HG03097 (cell line): ENCODE measurements around the gene WDR77.

Source experiments
- ATAC-seq: cut with Tn5 transposase; IDR thresholded peaks from one replicate; pipeline ENCODE4 v1.9.1; 2021; ENCODE audit not compliant: unreplicated experiment, low FRiP score

WDR77 gene

DNA sequence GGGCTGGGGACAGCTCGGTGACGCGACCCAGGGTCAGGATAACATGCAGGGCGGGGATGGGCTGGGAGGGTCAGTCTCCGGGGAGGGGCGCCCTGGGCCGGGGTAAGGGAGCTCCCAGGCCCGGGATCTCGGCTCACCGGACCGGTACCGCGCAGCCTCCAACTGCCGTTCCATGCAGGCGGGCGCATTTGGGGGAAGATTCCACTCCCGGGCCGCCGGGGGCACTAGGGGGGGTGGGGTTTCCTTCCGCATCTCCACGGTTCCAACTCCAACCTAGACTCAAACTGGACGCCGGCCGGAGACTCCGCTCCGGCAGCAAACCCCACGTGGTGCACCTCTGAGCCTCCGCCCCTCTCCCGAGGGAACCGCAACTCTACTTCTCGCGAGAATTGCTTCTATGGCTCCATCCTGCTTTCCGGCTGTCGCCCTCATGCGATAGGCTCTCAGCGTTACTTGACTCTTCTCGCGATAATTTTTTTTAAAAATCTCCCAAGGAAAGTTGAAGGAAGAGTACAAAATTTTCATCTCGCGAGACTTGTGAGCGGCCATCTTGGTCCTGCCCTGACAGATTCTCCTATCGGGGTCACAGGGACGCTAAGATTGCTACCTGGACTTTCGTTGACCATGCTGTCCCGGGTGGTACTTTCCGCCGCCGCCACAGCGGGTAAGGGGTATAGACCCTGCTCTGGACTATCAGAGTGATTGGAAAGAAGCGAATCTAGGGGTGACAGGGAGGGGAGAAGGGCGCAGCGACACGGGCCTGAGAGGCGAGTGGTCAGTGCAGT lies at the start of gene WDR77, which contains the start of gene ATP5PB:
TSS of gene WDR77 (minus strand) at position 339 of the 785 bp plus-strand sequence. CDS start at position 252, 87 bp downstream.
TSS of gene ATP5PB (plus strand) at position 547 of the 785 bp plus-strand sequence. CDS start at position 625, 78 bp downstream.
- ATAC-seq: peak; percentile 94

GRCh38 chr1:111497592-111497991 lies 48.5 kb upstream of the WDR77 start:
- ATAC-seq: no peak

GRCh38 chr1:111496398-111496797 lies 47.3 kb upstream of the WDR77 start:
- no peak for ATAC-seq

GRCh38 chr1:111491070-111491469 lies 42.0 kb upstream of the WDR77 start:
- no peak for ATAC-seq

- no peak for ATAC-seq
Measured at GRCh38 chr1:111490220-111490619, 41.2 kb upstream of the WDR77 start.

GRCh38 chr1:111489604-111490003 lies 40.5 kb upstream of the WDR77 start:
- ATAC-seq: no peak

- ATAC-seq: no peak
Measured at GRCh38 chr1:111488669-111489068, 39.6 kb upstream of the WDR77 start.

DNA sequence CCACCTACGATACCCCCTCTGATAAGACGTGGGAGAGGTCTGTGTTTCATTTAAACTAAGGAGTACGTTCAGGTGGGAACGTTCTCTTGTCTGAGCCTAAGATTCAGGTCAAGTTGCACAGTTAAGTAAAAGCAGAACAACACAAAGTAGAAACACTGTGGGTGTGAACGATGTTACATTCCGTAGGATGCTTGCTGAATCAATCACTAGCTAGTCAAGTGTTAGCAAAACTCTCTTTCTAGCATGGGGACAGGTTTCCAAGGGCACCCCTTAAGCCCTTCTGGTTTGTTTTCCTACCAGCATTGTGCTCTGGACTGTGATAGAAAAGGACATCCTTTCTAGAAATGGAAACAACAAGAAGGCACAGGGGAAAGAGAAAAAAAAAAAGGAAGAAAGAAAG lies 38.1 kb upstream of the WDR77 start:
- no peak for ATAC-seq

- ATAC-seq: no peak
Measured at GRCh38 chr1:111486431-111486830, 37.4 kb upstream of the WDR77 start.

DNA sequence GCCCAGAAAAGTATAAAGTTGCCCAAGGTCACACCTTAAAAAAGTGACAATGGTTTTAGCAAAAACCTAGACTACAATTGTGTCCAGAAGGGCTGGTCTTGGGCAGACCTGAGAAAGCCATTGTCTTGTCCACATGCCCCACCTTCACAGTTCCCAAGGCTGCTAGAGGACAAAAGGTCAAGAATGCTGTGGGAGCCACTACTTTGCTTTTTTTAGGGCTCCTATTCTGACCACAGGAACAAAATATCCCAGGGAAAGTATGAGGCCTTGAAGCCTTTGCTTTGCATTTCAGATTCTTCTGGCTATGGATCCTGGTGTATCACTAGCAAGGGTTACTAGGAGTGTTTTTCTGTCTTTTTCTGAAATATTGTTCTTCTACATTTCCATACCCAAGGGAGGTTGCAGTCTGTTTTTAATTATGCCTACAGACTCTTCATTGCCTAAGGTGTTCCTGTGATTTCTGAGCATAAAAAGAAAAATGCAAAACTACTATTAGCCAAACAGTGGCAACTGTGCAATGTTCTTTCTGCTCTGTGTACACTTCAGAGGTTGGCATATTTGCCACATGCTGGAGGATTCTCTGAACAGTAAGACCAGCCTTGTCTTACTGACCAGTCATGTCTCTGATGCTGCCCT lies 35.5 kb upstream of the WDR77 start:
- no peak for ATAC-seq

DNA sequence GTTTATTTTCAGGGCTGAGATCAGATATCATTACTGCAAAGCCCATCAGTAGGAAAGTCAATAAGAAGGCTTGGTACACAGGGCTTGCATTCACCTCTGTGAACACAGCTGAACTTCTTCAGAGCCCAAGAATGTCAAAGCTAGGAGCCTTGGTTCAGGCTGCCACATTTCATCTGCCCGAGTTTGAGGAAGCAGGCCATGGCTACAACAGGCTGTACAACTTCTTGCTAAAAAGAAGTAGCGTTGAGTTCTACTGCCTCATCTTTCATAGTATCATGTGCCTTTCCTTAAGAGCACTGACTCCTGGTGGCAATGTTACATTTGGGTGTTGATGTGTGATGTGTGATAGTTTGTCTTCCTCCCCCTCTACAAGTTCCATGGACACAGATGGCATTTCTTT lies 34.8 kb upstream of the WDR77 start:
- no peak for ATAC-seq

DNA sequence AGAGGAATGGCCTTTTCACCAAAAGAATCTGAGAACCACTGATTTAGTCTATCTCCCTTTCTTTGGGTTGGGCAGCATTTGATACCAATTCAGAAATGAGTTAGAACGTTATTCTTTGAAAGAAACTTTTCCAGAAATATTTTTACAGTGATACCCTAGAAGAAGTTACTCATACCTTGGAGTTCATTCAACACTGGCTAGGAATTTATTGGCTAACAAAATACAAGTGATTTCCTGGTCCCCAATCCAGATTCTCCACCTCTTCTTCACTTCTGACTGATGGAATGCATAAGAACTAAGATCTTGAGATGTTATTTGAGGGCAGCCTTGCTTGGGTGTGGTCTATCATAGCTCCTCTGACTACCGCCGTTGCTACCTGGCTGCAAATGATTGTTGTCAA lies 34.1 kb upstream of the WDR77 start:
- no peak for ATAC-seq

DNA sequence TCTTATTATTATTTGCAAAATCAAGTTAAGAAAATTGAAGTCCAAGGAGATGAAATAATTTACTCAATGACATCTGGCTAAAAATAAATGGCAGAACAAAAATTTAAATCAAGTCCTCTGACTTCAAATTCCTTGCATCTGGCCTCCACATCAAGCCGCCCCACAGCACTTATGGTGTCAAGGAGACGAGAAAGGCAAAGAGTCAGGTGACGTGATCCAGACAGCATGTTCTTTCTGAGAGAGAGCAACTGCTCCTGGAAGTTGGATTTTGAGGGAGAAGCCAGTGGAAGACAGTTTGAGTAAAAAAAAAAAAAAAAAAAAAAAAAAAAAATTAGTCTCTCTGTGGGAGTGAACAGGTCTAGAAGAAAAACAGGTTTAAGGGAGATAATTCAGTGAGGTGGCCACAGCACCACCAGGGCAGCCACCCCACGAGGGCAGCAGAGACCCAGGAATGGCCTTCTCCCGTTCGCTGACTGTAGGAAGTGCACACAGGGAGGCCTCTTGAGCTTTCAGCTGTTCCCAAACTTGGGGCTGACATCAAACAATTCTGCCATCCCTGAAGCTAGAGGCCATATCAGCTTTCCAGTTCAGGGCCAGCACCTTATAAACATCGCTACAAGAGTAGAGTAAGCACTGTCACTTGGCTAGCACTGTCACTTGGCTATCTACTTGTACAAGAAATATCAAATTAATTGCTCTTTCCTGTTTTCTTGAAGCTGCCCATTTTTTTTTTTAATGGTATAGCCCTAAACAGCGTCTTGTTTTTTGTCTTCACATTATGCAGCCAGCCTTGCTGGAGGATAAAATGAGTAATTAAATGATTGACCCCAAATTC lies 32.5 kb upstream of the WDR77 start:
- ATAC-seq: no peak

DNA sequence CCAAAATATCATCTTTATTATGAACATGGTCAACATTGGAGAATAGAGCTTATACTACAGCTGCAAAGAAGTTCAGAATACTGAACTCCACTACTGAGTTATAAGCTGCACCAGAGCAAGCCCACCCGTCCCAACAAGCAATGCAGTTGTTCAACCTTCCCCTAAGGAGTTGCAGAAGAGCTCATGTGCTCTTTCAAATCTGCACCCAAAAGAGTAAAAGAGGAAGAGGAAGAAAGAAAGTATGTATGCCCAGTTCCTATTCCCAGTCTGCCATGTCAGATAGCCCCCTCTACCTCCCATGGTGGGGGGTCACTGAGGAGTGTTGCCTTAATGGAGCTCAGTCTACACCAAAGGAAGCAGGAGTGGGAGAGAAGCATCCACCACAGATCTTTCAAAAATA lies 31.6 kb upstream of the WDR77 start:
- ATAC-seq: no peak

GRCh38 chr1:111476761-111477309 lies 27.8 kb upstream of the WDR77 start:
- ATAC-seq: no peak

DNA sequence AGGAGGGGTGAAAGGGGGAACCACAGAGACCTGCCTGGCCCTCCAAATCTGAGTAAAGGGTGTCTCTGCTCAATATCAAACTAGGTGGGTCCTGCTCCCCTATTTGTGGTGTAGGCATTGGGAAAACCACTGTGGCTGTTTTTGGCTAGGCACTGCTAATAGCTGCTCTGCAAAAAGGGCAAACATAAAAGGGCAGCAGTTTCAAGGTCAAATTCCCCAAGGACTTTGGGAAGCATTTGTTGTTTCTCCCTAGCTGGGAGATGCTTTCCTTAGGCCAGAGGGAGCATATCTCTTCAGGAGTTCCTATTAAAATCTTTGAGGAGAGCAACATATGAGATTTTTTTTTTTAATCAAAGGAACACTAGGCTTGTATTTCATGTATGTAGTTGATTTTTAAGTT lies 27.2 kb upstream of the WDR77 start:
- ATAC-seq: no peak

DNA sequence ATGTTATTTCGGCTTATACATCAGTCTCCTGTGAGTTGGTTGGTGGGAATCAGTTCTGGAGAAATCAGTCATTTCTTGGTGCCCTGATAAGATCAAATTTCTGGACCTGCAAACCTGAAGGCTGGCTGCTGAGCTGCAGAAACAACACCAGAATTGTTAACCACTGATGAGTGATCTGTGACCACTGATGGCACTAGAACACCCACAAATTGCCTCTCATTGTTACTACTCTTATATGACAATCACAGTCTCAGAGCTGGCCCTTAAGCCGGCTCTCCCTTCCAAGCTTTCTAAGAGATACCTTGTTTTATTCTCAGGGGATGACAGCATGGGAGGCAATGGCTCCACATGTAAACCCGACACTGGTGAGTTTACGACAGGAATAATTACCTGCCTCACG lies 26.6 kb upstream of the WDR77 start:
- ATAC-seq: no peak

DNA sequence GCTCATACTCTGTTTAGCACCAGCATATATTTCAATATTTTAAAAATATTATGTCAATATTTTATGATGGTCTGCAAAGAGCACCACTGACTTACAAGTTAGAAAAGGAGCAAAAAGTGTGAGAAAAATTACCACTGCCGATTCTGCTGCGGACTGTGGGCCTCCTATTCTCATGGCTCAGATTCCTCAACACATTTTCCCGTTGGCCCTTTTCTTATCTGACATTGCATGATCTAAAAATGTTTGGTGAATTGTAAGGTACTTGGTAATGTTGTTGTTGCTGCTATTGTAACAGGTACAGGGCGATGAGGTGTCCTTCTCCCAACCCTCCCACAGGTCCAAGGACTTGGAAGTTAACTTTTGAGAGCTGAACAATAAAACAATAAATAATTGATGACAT lies 25.5 kb upstream of the WDR77 start:
- no peak for ATAC-seq

GRCh38 chr1:111474106-111474505 lies 25.1 kb upstream of the WDR77 start:
- no peak for ATAC-seq

- ATAC-seq: no peak
Measured at GRCh38 chr1:111471538-111471937, 22.5 kb upstream of the WDR77 start.

- peak; percentile 53 for ATAC-seq
Measured at GRCh38 chr1:111471012-111471411, 22.0 kb upstream of the WDR77 start.
